HG03097 (cell line): Measurements from ENCODE around the gene PCDHGA4.
"Not testable (repeated sequence)": the region's sequence is repeated elsewhere in the genome, so short reads cannot be mapped to it uniquely, and the experiment has no call there.

Experiments
- ATAC-seq: cut with Tn5 transposase; IDR thresholded peaks from one replicate; pipeline ENCODE4 v1.9.1; 2021; ENCODE audit not compliant: unreplicated experiment, low FRiP score

The PCDHGA4 gene

GRCh38 chr5:141354900-141355469, at the start of gene PCDHGA4:
TSS of gene PCDHGA4 (plus strand) at chr5:141355021. CDS start at chr5:141355108, 87 bp downstream.
- ATAC-seq = no peak

- no peak for ATAC-seq
Observed at GRCh38 chr5:141306630-141307029, 48.2 kb upstream of the PCDHGA4 start.

- no peak for ATAC-seq
Observed at GRCh38 chr5:141313711-141314110, 41.1 kb upstream of the PCDHGA4 start.

- not testable (repeated sequence) for ATAC-seq
Observed at GRCh38 chr5:141316963-141317362, 37.9 kb upstream of the PCDHGA4 start.

- no peak for ATAC-seq
Observed at GRCh38 chr5:141319202-141319601, 35.6 kb upstream of the PCDHGA4 start.

GRCh38 chr5:141319699-141320098, 35.1 kb upstream of the PCDHGA4 start:
- ATAC-seq = no peak

- ATAC-seq = peak; percentile 95
Observed at GRCh38 chr5:141320225-141321169, 34.3 kb upstream of the PCDHGA4 start, which contains the start of gene TAF7. TSS of gene TAF7 (minus strand) at chr5:141320784. CDS start at chr5:141320044, 740 bp downstream.

- ATAC-seq = no peak
Observed at GRCh38 chr5:141322261-141322660, 32.6 kb upstream of the PCDHGA4 start.

GRCh38 chr5:141326088-141326854, 28.6 kb upstream of the PCDHGA4 start:
- peak; percentile 81 for ATAC-seq

GRCh38 chr5:141328231-141328630, 26.6 kb upstream of the PCDHGA4 start:
- no peak for ATAC-seq

- no peak for ATAC-seq
Observed at GRCh38 chr5:141330299-141331080, 24.3 kb upstream of the PCDHGA4 start, which contains the start of gene PCDHGA1. TSS of gene PCDHGA1 (plus strand) at chr5:141330514.

GRCh38 chr5:141332571-141332970, 22.2 kb upstream of the PCDHGA4 start:
- not testable (repeated sequence) for ATAC-seq

- no peak for ATAC-seq
Observed at GRCh38 chr5:141338538-141339306, 16.1 kb upstream of the PCDHGA4 start, which contains the start of gene PCDHGA2. TSS of gene PCDHGA2 (plus strand) at chr5:141338760.

GRCh38 chr5:141340781-141341354, 14.0 kb upstream of the PCDHGA4 start:
- ATAC-seq = not testable (repeated sequence)

- ATAC-seq = no peak
Observed at GRCh38 chr5:141342773-141343172, 12.0 kb upstream of the PCDHGA4 start.

- ATAC-seq = no peak
Observed at GRCh38 chr5:141343242-141343952, 11.4 kb upstream of the PCDHGA4 start, which contains the start of gene PCDHGA3. TSS of gene PCDHGA3 (plus strand) at chr5:141343829. CDS start at chr5:141344034, 205 bp downstream.

GRCh38 chr5:141343953-141344463, 10.8 kb upstream of the PCDHGA4 start:
- no peak for ATAC-seq

GRCh38 chr5:141345327-141345726, 9.5 kb upstream of the PCDHGA4 start:
- no peak for ATAC-seq
